Prostate gland (tissue), 2 donors: ENCODE results near the gene CTAGE8. TPM values are rescaled to one million over a fixed set of nuclear protein-coding genes. Genes with fewer than 3 reads are reported as not detected.
"Not testable (repeated sequence)": the region's sequence is repeated elsewhere in the genome, so short reads cannot be mapped to it uniquely, and the experiment has no call there.

Source experiments
- DNase-seq: peaks from one replicate; pipeline ENCODE4 v3.0.0-alpha.2; 2019; ENCODE audit warnings: low spot score
- H3K27ac ChIP-seq, 2 donors: fragments of 200-600 bp; sonication (generic); 2 replicates each; pipeline ENCODE4 v1.5.1; 2017 to 2019
- H3K27me3 ChIP-seq: fragments of 200-600 bp; sonication (generic); replicated peaks from 2 replicates; pipeline ENCODE4 v1.5.1; 2019; ENCODE audit not compliant: insufficient read depth
- H3K36me3 ChIP-seq, 2 donors: fragments of 200-600 bp; sonication (generic); 1 replicate in 1 of 2; 2 replicates in 1 of 2; pipeline versions ENCODE4 v1.5.1 to v1.8.1; 2017 to 2019
- H3K4me1 ChIP-seq: fragments of 200-600 bp; sonication (generic); replicated peaks from 2 replicates; pipeline ENCODE4 v1.5.1; 2019
- H3K4me3 ChIP-seq, 2 donors: fragments of 200-600 bp; sonication (generic); 2 replicates each; pipeline ENCODE4 v1.5.1; 2017 to 2019
- H3K9me3 ChIP-seq: fragments of 200-600 bp; sonication (generic); 2 replicates; pipeline ENCODE4 v1.5.1; 2017
- WGBS: methylation state at CpG from one replicate; pipeline ENCODE4 v1.1.5; 2018; 5-methylcytosine and 5-hydroxymethylcytosine counted together
- intact Hi-C: fragments of 100-400 bp; cut with DNase I; formaldehyde crosslinking; loops from one replicate; pipeline ENCODE4 v1.14.2; 2022
- total RNA-seq, 2 donors: library from RNA; depleted of rRNA; stranded (reverse); fragments of >200 nt; gene quantifications; one replicate each; pipeline ENCODE4 v1.1.0, GENCODE V29; 2016

CTAGE8 gene
- total RNA-seq, 2 donors from 2014 or later = 1.5 to 6.3 TPM

DNA sequence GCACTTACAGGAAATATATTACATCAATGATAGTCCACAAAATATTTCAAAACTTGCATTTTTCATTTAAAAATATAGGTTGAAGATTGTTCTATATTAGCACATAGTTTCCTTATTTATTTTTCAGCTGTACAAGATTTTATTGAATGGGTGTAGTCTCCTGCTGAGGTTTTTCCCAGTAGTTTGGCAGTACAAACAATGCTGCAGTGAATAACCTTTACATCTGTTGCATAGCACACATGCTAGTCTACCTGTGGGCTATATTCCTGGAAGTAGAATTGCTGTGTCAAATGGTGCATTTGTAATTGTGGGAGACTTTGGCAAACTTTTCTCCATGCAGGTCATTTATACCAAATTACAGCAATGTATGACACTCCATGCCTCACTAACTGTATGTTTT lies 48.6 kb downstream of the CTAGE8 start:
- H3K4me3 ChIP-seq, DNase-seq, H3K9me3 ChIP-seq, H3K27ac ChIP-seq, intact Hi-C loops, H3K36me3 ChIP-seq, H3K27me3 ChIP-seq, H3K4me1 ChIP-seq: not testable (repeated sequence)

DNA sequence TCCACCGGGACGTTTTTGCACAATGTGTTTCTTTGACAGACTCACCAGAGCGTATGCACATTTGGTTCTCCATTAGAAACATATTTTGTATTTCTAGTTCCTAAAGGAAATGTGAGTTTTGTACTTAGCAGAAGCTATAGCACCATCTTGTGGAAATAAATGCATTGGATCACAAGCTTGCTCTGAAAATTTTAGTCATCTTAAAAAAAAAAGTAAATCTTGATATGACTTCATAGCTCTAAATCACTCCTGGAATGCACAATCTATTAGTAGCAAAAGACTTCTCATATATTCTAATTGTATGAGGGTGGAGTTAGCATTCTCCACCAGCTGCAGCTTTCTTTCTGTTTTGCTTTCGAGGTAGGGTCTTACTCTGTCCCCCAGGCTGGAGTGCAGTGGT lies 49.9 kb downstream of the CTAGE8 start:
- intact Hi-C loops, H3K27me3 ChIP-seq, DNase-seq, H3K36me3 ChIP-seq, H3K4me3 ChIP-seq, H3K4me1 ChIP-seq, H3K9me3 ChIP-seq, H3K27ac ChIP-seq: not testable (repeated sequence)
- 89% methylated on average over 1 of the region's 4 CpGs for WGBS

DNA sequence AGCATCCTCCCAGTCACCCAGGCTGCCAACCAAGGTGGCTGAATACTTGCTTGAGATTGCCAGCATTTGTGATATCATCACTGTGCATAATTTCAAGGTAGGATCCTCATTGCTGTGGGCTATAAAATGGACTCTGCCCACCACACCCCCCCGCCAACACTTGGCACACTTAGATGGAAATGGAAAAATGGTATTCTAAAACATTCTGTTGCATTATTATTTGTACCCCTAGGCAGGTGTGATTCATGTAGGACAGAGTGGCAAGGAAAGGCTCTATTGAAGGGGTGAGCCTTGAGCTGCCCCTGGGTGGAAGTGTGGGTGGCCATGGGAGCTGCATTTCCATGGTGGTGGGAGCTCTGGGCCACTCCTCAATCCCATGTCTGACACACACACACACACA lies 50.5 kb downstream of the CTAGE8 start:
- 91% methylated on average over 1 of the region's 1 CpG for WGBS

GRCh38 chr7:144217200-144217599 lies 51.9 kb downstream of the CTAGE8 start:
- DNase-seq, H3K27me3 ChIP-seq, H3K4me1 ChIP-seq, intact Hi-C loops, H3K36me3 ChIP-seq, H3K27ac ChIP-seq, H3K4me3 ChIP-seq, H3K9me3 ChIP-seq: not testable (repeated sequence)

More for the DNA sequence above, 50.5 kb downstream of the CTAGE8 start:
- H3K9me3 ChIP-seq, intact Hi-C loops, H3K36me3 ChIP-seq, H3K27me3 ChIP-seq, H3K4me3 ChIP-seq, H3K27ac ChIP-seq, H3K4me1 ChIP-seq, DNase-seq: not testable (repeated sequence)

Other genes starting within 250 kb of the CTAGE8 start
- gene OR2A5, start 220.3 kb downstream of the CTAGE8 start, total RNA-seq = not detected
- not detected for gene OR2A25, start 199.5 kb downstream of the CTAGE8 start, total RNA-seq
- gene OR2A12, start 183.0 kb downstream of the CTAGE8 start, total RNA-seq = not detected
- gene OR2A2, start 159.7 kb downstream of the CTAGE8 start, total RNA-seq = not detected
- gene OR2A14, start 146.1 kb downstream of the CTAGE8 start, total RNA-seq = not detected
- gene CTAGE4, start 85.8 kb downstream of the CTAGE8 start, total RNA-seq = 1 to 10 TPM; 1.4 to 2.0 TPM
- 1 to 10 TPM; 7.8 to 9.7 TPM for gene ARHGEF35, start 73.5 kb downstream of the CTAGE8 start, total RNA-seq
- not detected for gene OR2A42, start 29.7 kb downstream of the CTAGE8 start, total RNA-seq
- 10 to 100 TPM in 1 of 2 donors, 1 to 10 TPM in 1; 5.3 to 10.7 TPM for gene OR2A7, start 4.5 kb downstream of the CTAGE8 start, total RNA-seq
- gene OR2A1, start 43.1 kb upstream of the CTAGE8 start, total RNA-seq = not detected
- gene ARHGEF5, start 86.1 kb upstream of the CTAGE8 start, total RNA-seq = 10 to 100 TPM; 22.7 to 29.0 TPM
- gene NOBOX, start 134.4 kb upstream of the CTAGE8 start, total RNA-seq = not detected